Activated CD4-positive, CD25-positive, alpha-beta regulatory T cell (primary cell): ENCODE measurements around the gene KLHL22.
"Not testable (repeated sequence)": the region's sequence is repeated elsewhere in the genome, so short reads cannot be mapped to it uniquely, and the experiment has no call there.

ENCODE experiments used
- DNase-seq, 4 experiments: peaks; one replicate each; lab custom pipeline; 2025; lab: John Stamatoyannopoulos, UW

The KLHL22 gene

GRCh38 chr22:20494978-20495860 lies at the start of gene KLHL22:
KLHL22 (minus strand) TSS chr22:20495795; CDS start chr22:20489211, 6,584 bp downstream.
- peak in 1 of 4 experiments; percentile 11 for DNase-seq

GRCh38 chr22:20545318-20545634 lies 49.7 kb upstream of the KLHL22 start:
- not testable (repeated sequence) for DNase-seq

- DNase-seq: no peak
Observed at GRCh38 chr22:20542736-20543135, 47.1 kb upstream of the KLHL22 start.

GRCh38 chr22:20542055-20542454 lies 46.5 kb upstream of the KLHL22 start:
- no peak for DNase-seq

- not testable (repeated sequence) for DNase-seq
Observed at GRCh38 chr22:20538875-20539274, 43.3 kb upstream of the KLHL22 start.

GRCh38 chr22:20537983-20538382 lies 42.4 kb upstream of the KLHL22 start:
- no peak for DNase-seq

GRCh38 chr22:20537325-20537756 lies 41.7 kb upstream of the KLHL22 start:
- DNase-seq: no peak

- DNase-seq: no peak
Observed at GRCh38 chr22:20536590-20537324, 41.2 kb upstream of the KLHL22 start.

GRCh38 chr22:20533879-20534265 lies 38.3 kb upstream of the KLHL22 start:
- no peak for DNase-seq

GRCh38 chr22:20533095-20533878 lies 37.7 kb upstream of the KLHL22 start:
- no peak for DNase-seq

GRCh38 chr22:20532256-20532993 lies 36.8 kb upstream of the KLHL22 start:
- DNase-seq: no peak

GRCh38 chr22:20531404-20532201 lies 36.0 kb upstream of the KLHL22 start:
- no peak for DNase-seq

- no peak for DNase-seq
Observed at GRCh38 chr22:20531154-20531403, 35.5 kb upstream of the KLHL22 start.

- DNase-seq: no peak
Observed at GRCh38 chr22:20530368-20531153, 35.0 kb upstream of the KLHL22 start.

- DNase-seq: no peak
Observed at GRCh38 chr22:20528405-20528978, 32.9 kb upstream of the KLHL22 start.

- DNase-seq: no peak
Observed at GRCh38 chr22:20526628-20527355, 31.2 kb upstream of the KLHL22 start.

- DNase-seq: no peak
Observed at GRCh38 chr22:20526305-20526627, 30.7 kb upstream of the KLHL22 start.

- no peak for DNase-seq
Observed at GRCh38 chr22:20525048-20525447, 29.5 kb upstream of the KLHL22 start.

GRCh38 chr22:20524004-20524481 lies 28.4 kb upstream of the KLHL22 start:
- DNase-seq: no peak
